ENCODE measurements around the gene GPR26.

GPR26 gene

GRCh38 chr10:123666318-123667236, at the start of gene GPR26:
Gene GPR26, plus strand, starts transcription at chr10:123666355. Its CDS starts 53 bp downstream, at chr10:123666408.
- in situ Hi-C loops (cut with HindIII; ENCODE audit: low sequenced_read_pairs), result no loop called here
- no peak for DNase-seq (ENCODE audit: low read depth, low spot score)
- TF ChIP-seq CTCF (IDR thresholded peaks at IDR 0.05; ENCODE audit: low read depth, low read length), result no peak
- H3K4me3 ChIP-seq (ENCODE audit: low read depth, low read length), result no peak within 1 kb of the TSS

- in situ Hi-C loops (cut with HindIII; ENCODE audit: low sequenced_read_pairs), result no loop called here
- no peak for TF ChIP-seq CTCF (IDR thresholded peaks at IDR 0.05; ENCODE audit: low read depth, low read length)
- DNase-seq (ENCODE audit: low read depth, low spot score), result no peak
- no peak overlapping the region for H3K4me3 ChIP-seq (ENCODE audit: low read depth, low read length)
These were observed 47.9 kb upstream of the GPR26 start for GRCh38 chr10:123618224-123618623.

GRCh38 chr10:123619067-123619855, 46.9 kb upstream of the GPR26 start:
- H3K4me3 ChIP-seq (ENCODE audit: low read depth, low read length), result no peak overlapping the region
- no peak for DNase-seq (ENCODE audit: low read depth, low spot score)
- in situ Hi-C loops (cut with HindIII; ENCODE audit: low sequenced_read_pairs), result no loop called here
- TF ChIP-seq CTCF (IDR thresholded peaks at IDR 0.05; ENCODE audit: low read depth, low read length), result no peak

- in situ Hi-C loops (cut with HindIII; ENCODE audit: low sequenced_read_pairs), result no loop called here
These were observed 45.5 kb upstream of the GPR26 start for GRCh38 chr10:123620621-123621020.

GRCh38 chr10:123621492-123621891, 44.7 kb upstream of the GPR26 start:
- TF ChIP-seq CTCF (IDR thresholded peaks at IDR 0.05; ENCODE audit: low read depth, low read length), result no peak
- no peak for DNase-seq (ENCODE audit: low read depth, low spot score)
- in situ Hi-C loops (cut with HindIII; ENCODE audit: low sequenced_read_pairs), result no loop called here
- no peak overlapping the region for H3K4me3 ChIP-seq (ENCODE audit: low read depth, low read length)

More at GRCh38 chr10:123620621-123621020, 45.5 kb upstream of the GPR26 start:
- DNase-seq (ENCODE audit: low read depth, low spot score), result no peak
- H3K4me3 ChIP-seq (ENCODE audit: low read depth, low read length), result no peak overlapping the region
- no peak for TF ChIP-seq CTCF (IDR thresholded peaks at IDR 0.05; ENCODE audit: low read depth, low read length)

GRCh38 chr10:123621916-123622315, 44.2 kb upstream of the GPR26 start:
- H3K4me3 ChIP-seq (ENCODE audit: low read depth, low read length), result no peak overlapping the region
- no peak for TF ChIP-seq CTCF (IDR thresholded peaks at IDR 0.05; ENCODE audit: low read depth, low read length)
- no peak for DNase-seq (ENCODE audit: low read depth, low spot score)
- in situ Hi-C loops (cut with HindIII; ENCODE audit: low sequenced_read_pairs), result no loop called here

Measured in astrocyte of the spinal cord (primary cell).